Stimulated activated CD8-positive, alpha-beta memory T cell treated with anti-CD3 and anti-CD28 coated beads, Interleukin-4, amount 100 ng/mL, for 48 hours (primary cell): Measurements from ENCODE around the gene NEU4.
A peak's percentile ranks its signal among the peaks of the same experiment; 100 is the strongest.
"Not testable (repeated sequence)": the region's sequence is repeated elsewhere in the genome, so short reads cannot be mapped to it uniquely, and the experiment has no call there.

Experiments
- DNase-seq: peaks from one replicate; pipeline ENCODE4 v3.0.0-alpha.2; 2020

The NEU4 gene

DNA sequence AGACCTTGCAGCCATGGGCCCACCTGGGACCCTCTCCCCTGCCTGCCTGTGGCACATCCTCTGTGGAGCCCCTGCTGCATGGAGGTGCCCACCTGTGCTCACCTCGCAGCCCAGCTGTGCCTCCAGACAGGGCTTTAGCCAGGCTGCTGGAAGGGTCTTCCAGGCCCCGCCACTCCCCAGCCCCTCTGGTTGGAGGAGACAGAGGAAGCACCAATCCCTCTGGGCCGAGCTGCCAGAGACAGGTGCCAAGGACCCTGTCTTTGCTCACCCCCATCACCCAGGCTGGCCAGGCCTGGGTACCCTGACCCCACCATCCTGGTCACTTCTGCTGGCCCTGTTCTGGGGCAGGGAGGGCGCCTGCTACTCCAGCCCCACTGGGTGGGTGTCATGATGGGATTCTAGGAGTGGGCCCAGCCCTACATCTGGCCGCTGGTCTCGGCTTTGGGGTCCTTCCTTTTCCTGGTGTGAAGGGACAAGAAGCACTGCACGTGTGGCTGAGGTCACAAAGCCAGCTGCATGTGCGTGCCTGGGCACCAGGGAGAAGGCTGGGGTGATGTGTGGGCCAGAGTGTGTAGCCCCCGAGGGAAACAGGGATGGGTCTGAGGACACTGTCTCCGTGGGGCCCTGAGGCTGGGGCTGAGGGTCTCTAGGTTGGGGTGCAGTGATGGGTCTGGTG lies 9.3 kb upstream of the NEU4 start:
- no peak for DNase-seq

DNA sequence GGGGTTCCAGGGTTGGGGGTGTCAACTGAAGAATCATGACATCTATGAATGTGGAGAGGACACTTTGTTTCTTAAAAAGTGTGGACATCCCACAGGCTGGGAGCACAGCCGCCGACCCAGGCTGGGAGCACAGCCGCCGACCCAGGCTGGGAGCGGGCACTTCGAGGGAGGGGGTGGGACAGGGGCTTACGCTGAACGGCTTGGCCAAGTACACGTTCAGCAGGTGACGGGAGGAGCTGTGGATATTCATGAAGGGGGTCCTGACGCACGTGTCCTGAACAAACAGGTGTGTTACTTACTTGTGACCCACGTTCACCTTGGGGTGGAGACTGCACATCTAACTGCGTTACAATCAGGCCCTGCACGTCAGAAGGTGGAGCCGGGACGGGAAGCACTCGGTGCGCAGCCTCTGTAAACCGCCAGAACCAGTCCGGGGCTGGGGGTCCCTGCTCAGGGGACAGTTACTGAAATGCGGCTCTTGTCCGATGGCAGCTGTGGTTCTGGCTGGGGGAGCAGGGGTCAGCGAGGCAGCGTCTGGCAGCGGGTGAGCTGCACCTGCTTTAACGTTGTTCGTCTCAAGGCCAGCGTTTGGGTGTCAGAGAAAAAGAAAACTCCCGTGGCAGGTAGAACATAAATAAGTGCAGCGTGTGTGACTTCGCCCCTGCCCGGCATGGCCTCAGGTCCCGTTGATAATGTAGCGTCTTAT lies 8.6 kb upstream of the NEU4 start:
- not testable (repeated sequence) for DNase-seq

DNA sequence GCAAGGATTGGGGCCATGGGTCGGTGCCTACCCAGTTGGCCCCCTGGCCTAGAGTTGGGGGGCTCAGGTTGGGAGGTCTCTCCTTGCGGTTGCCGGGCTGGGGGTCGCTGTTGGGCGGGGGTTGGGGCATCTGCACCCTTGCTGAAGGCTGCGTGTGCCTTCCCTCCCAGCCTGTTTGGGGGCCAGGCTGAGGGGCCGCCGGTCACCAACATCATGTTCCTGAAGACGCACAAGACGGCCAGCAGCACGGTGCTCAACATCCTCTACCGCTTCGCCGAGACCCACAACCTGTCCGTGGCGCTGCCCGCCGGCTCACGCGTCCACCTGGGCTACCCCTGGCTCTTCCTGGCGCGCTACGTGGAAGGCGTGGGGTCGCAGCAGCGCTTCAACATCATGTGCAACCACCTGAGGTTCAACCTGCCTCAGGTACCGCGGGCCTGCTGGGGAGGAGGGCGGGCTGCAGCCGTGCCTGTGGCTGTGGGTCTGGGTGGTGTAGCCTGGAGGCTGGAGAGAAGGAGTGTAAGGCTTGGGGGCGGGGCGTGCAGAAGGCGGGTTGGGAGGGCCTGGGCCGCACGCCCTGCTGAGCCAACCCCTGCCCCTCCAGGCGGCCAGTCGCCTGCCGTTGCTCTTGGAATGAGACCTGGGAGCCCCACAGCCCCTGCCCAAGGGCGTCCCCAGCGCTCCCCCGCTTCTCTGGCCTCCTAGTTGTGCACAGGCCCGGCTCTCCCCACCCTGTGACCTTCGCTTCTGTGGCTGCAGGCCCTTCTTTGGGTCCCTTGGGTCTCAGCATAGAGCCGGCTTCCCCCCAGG lies 7.2 kb upstream of the NEU4 start:
- DNase-seq = no peak

DNA sequence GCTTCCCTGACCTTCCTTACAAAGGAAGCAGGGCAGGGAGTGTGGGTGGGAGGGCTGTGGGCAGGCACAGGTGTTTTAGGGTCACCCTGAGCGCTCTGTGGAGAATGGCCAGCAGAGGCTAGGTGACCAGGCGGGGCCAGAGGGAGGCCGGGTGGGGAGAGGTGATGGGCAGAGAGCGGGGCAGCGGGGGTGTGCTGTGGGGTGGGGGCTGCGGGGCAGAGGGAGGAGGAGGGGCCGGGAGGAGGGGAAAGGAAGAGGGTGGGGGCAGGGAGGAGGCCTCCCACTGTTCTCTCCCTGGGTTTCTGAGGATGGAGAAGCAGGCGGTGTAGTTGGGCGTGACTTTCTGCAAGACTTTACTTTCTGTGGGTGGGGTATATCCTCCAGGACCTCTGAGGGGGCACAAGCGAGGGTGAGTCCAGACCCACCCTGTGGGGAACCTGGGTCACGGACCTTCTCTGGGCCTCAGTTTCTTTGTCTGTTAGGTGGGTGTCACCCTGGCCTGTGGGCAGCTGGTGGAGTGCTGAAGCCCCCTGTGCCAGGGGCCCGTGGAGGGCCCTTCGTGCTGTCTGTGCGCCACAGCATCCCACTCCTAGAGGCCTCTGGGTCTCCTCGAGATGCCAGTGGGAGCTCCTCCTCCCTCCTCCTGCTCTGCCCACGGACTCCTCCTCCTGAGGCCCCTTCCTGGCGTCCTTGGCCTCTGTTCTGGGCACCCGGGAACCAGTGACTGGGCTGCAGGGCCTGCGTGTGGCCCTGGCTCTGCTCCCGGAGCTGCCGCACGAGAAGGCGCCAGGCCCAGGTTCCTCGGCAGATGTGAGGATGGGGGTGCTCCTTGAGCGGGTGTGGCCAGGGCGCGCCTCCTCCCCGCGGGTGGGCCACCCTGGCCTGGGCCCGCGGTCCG lies 6.3 kb upstream of the NEU4 start:
- no peak for DNase-seq

GRCh38 chr2:241803387-241804325 lies 5.3 kb upstream of the NEU4 start:
- peak; percentile 70 for DNase-seq

- DNase-seq = peak; percentile 55
These were observed 4.4 kb upstream of the NEU4 start for GRCh38 chr2:241804326-241805229.

- DNase-seq = not testable (repeated sequence)
These were observed 2.8 kb upstream of the NEU4 start for GRCh38 chr2:241806217-241806616.

GRCh38 chr2:241808051-241808720 lies 807 bp upstream of the NEU4 start:
- DNase-seq = no peak

DNA sequence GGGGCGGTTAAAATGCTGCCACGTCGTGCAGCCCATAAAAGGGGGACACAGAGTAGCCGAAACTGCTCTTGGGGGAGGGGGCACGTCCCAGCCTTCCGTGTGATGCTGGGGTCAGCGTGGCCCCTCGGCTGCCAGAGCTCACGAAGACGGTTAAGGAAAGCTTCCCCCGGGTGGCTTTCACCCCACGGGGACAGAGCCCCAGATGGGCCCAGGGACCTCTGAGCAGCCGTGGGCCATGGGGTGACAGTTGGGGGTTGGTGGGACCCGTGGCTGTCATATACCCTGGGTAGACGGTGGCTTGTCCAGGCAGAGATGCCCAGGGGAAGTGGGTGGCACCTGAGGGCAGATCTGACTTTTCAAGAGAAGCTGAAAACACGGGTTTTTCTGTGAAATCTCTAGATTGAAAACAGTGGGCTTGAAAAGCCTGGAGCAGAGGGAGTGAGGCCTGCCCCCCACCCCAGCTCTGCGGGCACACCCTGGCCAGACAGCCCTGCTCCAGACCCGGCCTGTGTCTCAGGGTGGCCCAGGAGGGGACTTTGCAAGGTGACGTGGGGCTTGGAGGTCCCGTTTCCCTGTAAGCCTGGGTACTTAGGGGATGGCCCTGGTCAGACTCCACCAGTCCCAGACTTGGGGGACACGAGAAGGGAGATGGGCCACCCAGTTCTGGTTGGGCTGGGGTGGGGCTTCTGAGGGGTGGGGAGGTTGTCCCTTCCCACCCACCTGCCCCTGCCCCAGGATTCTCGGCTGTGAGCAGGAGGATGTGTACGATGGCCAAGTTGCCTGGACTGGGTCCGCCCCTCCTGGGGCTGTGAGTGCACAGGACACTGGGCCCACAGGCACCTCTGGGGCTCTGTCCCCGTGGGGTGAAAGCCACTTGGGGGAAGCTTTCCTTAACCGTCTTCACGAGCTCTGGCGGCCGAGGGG lies 652 bp downstream of the NEU4 start:
- no peak for DNase-seq

GRCh38 chr2:241810307-241811200 lies 1.6 kb downstream of the NEU4 start:
- no peak for DNase-seq

GRCh38 chr2:241811201-241811951 lies 2.4 kb downstream of the NEU4 start:
- no peak for DNase-seq

- DNase-seq = no peak
These were observed 3.1 kb downstream of the NEU4 start for GRCh38 chr2:241811952-241812729.

DNA sequence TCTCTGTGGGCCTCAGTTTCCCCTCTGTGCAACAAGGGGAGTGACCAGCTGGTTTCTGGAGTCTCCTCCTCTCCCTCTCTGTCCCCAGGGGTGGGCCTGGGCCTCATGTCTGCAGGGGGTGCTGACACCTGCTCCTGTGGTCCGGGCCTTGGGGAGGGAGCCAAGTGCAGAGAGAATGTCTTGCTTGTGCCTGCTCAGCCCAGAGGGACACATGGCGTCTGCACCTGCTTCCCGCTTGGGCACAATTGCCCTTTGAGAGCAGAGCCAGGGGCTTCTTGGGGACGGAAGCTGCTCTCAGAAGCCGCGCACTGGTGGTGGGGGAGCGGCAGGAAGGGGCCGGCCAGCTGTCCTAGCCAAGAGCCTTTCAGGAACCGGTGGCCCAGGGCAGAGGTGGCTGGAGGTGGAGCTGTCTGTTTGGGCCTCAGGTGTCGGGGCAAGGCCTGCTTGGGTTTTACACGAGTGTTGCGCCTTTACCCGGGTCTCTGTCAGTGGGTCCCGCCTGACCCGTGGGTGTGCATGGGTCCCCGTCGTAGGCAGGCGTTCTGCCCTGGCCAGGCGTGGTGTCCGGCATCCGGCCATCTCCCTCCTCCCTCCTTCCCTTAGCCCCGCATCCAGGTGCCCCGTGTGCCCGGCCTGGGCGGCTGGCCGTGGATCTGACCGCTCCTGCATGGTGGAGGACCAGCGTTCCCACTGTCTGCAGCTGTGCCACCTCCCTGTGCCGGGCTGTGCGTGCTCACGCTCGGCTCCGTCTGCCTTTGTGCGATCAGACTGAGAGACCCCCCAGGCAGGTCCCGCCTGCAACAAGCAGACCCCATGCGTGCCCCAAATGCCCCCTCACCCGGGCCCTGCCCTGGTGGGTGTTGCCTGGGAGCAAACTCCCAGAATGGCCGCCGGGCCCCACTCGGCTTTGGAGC lies 4.0 kb downstream of the NEU4 start:
- no peak for DNase-seq

DNA sequence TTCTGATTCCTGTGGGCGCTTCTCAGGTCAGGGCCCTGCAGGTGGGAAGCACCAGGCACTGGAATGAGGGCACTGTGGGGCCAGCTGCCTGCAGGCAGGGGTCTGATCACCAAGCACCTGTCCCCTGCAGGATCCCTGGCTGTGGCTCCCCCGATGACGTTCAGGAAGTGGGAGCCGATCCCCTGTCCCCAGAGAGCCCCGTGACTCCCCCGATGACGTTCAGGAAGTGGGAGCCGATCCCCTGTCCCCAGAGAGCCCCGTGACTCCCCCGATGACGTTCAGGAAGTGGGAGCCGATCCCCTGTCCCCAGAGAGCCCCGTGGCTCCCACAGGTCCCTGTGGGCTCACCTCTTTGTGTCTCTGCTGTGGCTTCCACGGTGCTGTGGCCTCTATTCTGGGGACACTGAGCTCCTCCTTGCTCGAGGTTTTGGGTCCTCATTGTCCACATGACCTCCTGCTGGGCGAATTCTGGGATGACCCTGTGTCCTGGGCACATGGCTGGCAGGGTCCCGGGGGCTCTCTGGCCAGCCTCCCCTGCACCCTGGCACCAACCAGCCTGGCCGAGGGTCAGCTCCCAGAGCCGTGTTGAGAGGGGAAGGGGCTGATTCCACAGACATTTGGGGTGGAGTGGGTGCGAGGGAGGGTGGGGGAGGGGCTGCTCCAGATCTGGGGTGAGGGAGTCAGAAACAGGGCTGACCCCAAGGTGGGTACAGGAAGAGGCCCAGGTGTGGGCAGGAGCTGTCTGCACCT lies 4.8 kb downstream of the NEU4 start:
- no peak for DNase-seq

GRCh38 chr2:241814393-241814642 lies 5.3 kb downstream of the NEU4 start:
- no peak for DNase-seq
